ENCODE results near the gene L3HYPDH. TPM values are rescaled to one million over a fixed set of nuclear protein-coding genes. Genes with fewer than 3 reads are reported as not detected.

The L3HYPDH gene
- total RNA-seq, 1 experiment from 2014 or later: 25.1 TPM

- no peak overlapping the region for H3K4me3 ChIP-seq (ENCODE audit: low read depth in 2 of 2, low read length in 2 of 2)
- DNase-seq (ENCODE audit: low read depth, low spot score) (no peak), ATAC-seq (no peak)
- H3K36me3 ChIP-seq (ENCODE audit: control insufficient read depth, insufficient read depth, low read length): peaks cover 20% of the 10 kb centered on the region
- ChIA-PET CTCF (no interaction called here), POLR2A (no interaction called here)
- H3K27me3 ChIP-seq (ENCODE audit: control insufficient read depth, insufficient read depth, low read length): no peaks in the 10 kb centered on the region
- peaks cover 19% of the 10 kb centered on the region for H3K4me1 ChIP-seq (ENCODE audit: control insufficient read depth, insufficient read depth, low read length)
- H3K27ac ChIP-seq (ENCODE audit: low read length): no peak overlapping the region
- H3K9me3 ChIP-seq (ENCODE audit: control insufficient read depth, insufficient read depth, low read depth, low read length): no peaks in the 10 kb centered on the region
- in situ Hi-C loops (cut with HindIII; ENCODE audit: low pct_unique_long_range_greater_than_20kb, low sequenced_read_pairs) (no loop called here), intact Hi-C loops (cut with micrococcal nuclease; ENCODE audit: unreplicated experiment) (no loop called here)
- TF ChIP-seq, protein P1, sequence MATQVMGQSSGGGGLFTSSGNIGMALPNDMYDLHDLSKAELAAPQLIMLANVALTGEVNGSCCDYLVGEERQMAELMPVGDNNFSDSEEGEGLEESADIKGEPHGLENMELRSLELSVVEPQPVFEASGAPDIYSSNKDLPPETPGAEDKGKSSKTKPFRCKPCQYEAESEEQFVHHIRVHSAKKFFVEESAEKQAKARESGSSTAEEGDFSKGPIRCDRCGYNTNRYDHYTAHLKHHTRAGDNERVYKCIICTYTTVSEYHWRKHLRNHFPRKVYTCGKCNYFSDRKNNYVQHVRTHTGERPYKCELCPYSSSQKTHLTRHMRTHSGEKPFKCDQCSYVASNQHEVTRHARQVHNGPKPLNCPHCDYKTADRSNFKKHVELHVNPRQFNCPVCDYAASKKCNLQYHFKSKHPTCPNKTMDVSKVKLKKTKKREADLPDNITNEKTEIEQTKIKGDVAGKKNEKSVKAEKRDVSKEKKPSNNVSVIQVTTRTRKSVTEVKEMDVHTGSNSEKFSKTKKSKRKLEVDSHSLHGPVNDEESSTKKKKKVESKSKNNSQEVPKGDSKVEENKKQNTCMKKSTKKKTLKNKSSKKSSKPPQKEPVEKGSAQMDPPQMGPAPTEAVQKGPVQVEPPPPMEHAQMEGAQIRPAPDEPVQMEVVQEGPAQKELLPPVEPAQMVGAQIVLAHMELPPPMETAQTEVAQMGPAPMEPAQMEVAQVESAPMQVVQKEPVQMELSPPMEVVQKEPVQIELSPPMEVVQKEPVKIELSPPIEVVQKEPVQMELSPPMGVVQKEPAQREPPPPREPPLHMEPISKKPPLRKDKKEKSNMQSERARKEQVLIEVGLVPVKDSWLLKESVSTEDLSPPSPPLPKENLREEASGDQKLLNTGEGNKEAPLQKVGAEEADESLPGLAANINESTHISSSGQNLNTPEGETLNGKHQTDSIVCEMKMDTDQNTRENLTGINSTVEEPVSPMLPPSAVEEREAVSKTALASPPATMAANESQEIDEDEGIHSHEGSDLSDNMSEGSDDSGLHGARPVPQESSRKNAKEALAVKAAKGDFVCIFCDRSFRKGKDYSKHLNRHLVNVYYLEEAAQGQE (IDR thresholded peaks at IDR 0.05; ENCODE audit: insufficient read depth in 1 of 2, low read depth in 2 of 2, low read length in 1 of 2): no peak
- TF ChIP-seq SIN3A (IDR thresholded peaks at IDR 0.05; ENCODE audit: borderline replicate concordance, insufficient read depth, low read depth, low read length) (no peak), POLR2AphosphoS5 (IDR thresholded peaks at IDR 0.05; ENCODE audit: low read depth, low read length) (no peak), TCF7L2 (IDR thresholded peaks at IDR 0.05; ENCODE audit: low read depth, low read length) (no peak), CTCF (IDR thresholded peaks at IDR 0.05) (no peak)
- no TSS peak for BruUV-seq (replicated peaks)
Measured at GRCh38 chr14:59481407-59481806, 2.8 kb downstream of the L3HYPDH start.

- BruUV-seq (replicated peaks): no TSS peak
- ATAC-seq: no peak
- Histone ChIP-seq H3K4me3 (ENCODE audit: low read depth in 2 of 2, low read length in 2 of 2) (no peak overlapping the region), H3K36me3 (ENCODE audit: control insufficient read depth, insufficient read depth, low read length) (peaks cover 30% of the 10 kb centered on the region), H3K27ac (ENCODE audit: low read length) (no peak overlapping the region; the same call in 1 of the 2 replicates), H3K27me3 (ENCODE audit: control insufficient read depth, insufficient read depth, low read length) (no peaks in the 10 kb centered on the region), H3K4me1 (ENCODE audit: control insufficient read depth, insufficient read depth, low read length) (peaks cover 13% of the 10 kb centered on the region), H3K9me3 (ENCODE audit: control insufficient read depth, insufficient read depth, low read depth, low read length) (no peaks in the 10 kb centered on the region)
- TF ChIP-seq, protein P1 (IDR thresholded peaks at IDR 0.05; ENCODE audit: insufficient read depth in 1 of 2, low read depth in 2 of 2, low read length in 1 of 2): no peak
- TF ChIP-seq TCF7L2 (IDR thresholded peaks at IDR 0.05; ENCODE audit: low read depth, low read length): no peak
- TF ChIP-seq CTCF (IDR thresholded peaks at IDR 0.05): no peak
- TF ChIP-seq POLR2AphosphoS5 (IDR thresholded peaks at IDR 0.05; ENCODE audit: low read depth, low read length): no peak
- TF ChIP-seq SIN3A (IDR thresholded peaks at IDR 0.05; ENCODE audit: borderline replicate concordance, insufficient read depth, low read depth, low read length): no peak
- no peak for DNase-seq (ENCODE audit: low read depth, low spot score)
- CTCF ChIA-PET: no interaction called here
- in situ Hi-C loops (cut with HindIII; ENCODE audit: low pct_unique_long_range_greater_than_20kb, low sequenced_read_pairs): no loop called here
- POLR2A ChIA-PET: no interaction called here
- intact Hi-C loops (cut with micrococcal nuclease; ENCODE audit: unreplicated experiment): no loop called here
Measured at GRCh38 chr14:59480166-59480565, 4.0 kb downstream of the L3HYPDH start.

Measured in Panc1 (cell line).